ENCODE data around the gene GRID2. TPM values are rescaled to one million over a fixed set of nuclear protein-coding genes. Genes with fewer than 3 reads are reported as not detected.
"Not testable (repeated sequence)": the region's sequence is repeated elsewhere in the genome, so short reads cannot be mapped to it uniquely, and the experiment has no call there.

The GRID2 gene
- total RNA-seq, 1 donor from 2014 or later = not detected

DNA sequence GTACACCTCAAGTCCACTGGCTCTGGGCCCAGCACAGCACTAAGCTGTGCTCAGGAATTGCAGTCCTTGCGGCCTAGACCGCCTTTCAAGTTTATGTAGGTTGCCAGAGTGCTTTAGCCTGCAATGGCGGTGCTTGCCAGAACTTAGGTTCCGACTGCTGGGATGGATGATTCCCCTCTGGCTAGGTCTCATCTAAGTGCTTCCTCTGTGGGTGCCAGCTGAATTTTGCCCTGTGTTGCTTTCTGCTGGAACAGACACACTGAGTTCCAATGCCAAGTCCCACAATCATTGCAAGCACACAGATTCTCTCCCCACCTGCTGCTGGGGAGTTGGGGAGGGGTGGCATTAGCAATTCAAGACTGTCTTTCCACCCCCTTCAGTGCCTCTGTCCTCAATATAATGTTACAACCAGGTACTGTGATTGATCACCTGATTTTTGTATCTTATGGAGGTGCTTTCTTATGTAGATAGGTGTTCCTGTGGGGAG is 129.5 kb downstream of the GRID2 start:
- Histone ChIP-seq H3K4me1 (no peaks in the 10 kb centered on the region), H3K27me3 (no peaks in the 10 kb centered on the region), H3K9me3 (no peaks in the 10 kb centered on the region), H3K4me3 (no peak overlapping the region), H3K36me3 (no peaks in the 10 kb centered on the region), H3K27ac (no peak overlapping the region)
- no peak for TF ChIP-seq POLR2AphosphoS5 (IDR thresholded peaks at IDR 0.05; ENCODE audit: insufficient read depth in 1 of 2, low read depth in 1 of 2)
- TF ChIP-seq POLR2A (IDR thresholded peaks at IDR 0.05) = no peak
- TF ChIP-seq, protein P1, sequence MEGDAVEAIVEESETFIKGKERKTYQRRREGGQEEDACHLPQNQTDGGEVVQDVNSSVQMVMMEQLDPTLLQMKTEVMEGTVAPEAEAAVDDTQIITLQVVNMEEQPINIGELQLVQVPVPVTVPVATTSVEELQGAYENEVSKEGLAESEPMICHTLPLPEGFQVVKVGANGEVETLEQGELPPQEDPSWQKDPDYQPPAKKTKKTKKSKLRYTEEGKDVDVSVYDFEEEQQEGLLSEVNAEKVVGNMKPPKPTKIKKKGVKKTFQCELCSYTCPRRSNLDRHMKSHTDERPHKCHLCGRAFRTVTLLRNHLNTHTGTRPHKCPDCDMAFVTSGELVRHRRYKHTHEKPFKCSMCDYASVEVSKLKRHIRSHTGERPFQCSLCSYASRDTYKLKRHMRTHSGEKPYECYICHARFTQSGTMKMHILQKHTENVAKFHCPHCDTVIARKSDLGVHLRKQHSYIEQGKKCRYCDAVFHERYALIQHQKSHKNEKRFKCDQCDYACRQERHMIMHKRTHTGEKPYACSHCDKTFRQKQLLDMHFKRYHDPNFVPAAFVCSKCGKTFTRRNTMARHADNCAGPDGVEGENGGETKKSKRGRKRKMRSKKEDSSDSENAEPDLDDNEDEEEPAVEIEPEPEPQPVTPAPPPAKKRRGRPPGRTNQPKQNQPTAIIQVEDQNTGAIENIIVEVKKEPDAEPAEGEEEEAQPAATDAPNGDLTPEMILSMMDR (IDR thresholded peaks at IDR 0.05) = no peak
- DNase-seq (ENCODE audit: extremely low spot score in 2 of 2) = no peak
- intact Hi-C loops (cut with DNase I) = no loop called here

- H3K9me3 ChIP-seq; H3K27me3 ChIP-seq; DNase-seq (ENCODE audit: extremely low spot score in 2 of 2); H3K36me3 ChIP-seq; intact Hi-C loops (cut with DNase I); H3K4me3 ChIP-seq; H3K4me1 ChIP-seq; H3K27ac ChIP-seq: not testable (repeated sequence)
Measured at GRCh38 chr4:92438722-92439121, 135.0 kb downstream of the GRID2 start.

GRCh38 chr4:92442131-92442530 is 138.4 kb downstream of the GRID2 start:
- intact Hi-C loops (cut with DNase I); H3K36me3 ChIP-seq; H3K4me1 ChIP-seq; H3K27me3 ChIP-seq; H3K27ac ChIP-seq; DNase-seq (ENCODE audit: extremely low spot score in 2 of 2); H3K9me3 ChIP-seq; H3K4me3 ChIP-seq: not testable (repeated sequence)

DNA sequence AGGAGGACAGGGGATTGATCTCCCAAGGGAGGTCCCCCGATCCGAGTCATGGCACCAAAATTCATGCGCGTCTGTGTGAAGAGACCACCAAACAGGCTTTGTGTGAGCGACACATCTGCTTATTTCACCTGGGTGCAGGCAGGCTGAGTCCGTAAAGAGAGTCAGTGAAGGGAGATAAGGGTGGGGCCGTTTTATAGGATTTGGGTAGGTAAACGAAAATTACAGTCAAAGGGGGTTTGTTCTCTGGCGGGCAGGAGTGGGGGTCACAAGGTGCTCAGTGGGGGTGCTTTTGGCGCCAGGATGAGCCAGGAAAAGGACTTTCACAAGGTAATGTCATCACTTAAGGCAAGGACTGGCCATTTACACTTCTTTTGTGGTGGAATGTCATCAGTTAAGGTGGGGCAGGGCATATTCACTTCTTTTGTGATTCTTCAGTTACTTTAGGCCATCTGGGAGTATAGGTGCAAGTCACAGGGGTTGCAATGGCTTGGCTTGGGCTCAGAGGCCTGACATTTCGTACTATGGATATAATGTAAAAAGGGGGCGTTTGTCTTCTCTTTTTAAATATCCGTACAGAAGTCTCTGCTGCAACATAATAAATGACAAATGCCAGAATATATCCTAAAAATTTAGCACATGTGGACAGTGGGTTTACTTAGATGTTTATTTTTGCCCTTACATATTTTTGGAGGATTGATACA is 140.5 kb downstream of the GRID2 start:
- intact Hi-C loops (cut with DNase I); H3K4me1 ChIP-seq; DNase-seq (ENCODE audit: extremely low spot score in 2 of 2); H3K36me3 ChIP-seq; H3K4me3 ChIP-seq; H3K27me3 ChIP-seq; H3K9me3 ChIP-seq; H3K27ac ChIP-seq: not testable (repeated sequence)

GRCh38 chr4:92445127-92445526 is 141.4 kb downstream of the GRID2 start:
- Histone ChIP-seq H3K27me3 (no peaks in the 10 kb centered on the region), H3K9me3 (no peaks in the 10 kb centered on the region), H3K36me3 (no peaks in the 10 kb centered on the region), H3K4me3 (no peak overlapping the region), H3K4me1 (no peaks in the 10 kb centered on the region), H3K27ac (no peak overlapping the region)
- TF ChIP-seq POLR2AphosphoS5 (IDR thresholded peaks at IDR 0.05; ENCODE audit: insufficient read depth in 1 of 2, low read depth in 1 of 2) (no peak), POLR2A (IDR thresholded peaks at IDR 0.05) (no peak)
- TF ChIP-seq, protein P1 (IDR thresholded peaks at IDR 0.05) = no peak
- intact Hi-C loops (cut with DNase I) = no loop called here
- DNase-seq (ENCODE audit: extremely low spot score in 2 of 2) = no peak

GRCh38 chr4:92447255-92447905 is 143.6 kb downstream of the GRID2 start:
- no peak for DNase-seq (ENCODE audit: extremely low spot score in 2 of 2)
- intact Hi-C loops (cut with DNase I) = no loop called here

DNA sequence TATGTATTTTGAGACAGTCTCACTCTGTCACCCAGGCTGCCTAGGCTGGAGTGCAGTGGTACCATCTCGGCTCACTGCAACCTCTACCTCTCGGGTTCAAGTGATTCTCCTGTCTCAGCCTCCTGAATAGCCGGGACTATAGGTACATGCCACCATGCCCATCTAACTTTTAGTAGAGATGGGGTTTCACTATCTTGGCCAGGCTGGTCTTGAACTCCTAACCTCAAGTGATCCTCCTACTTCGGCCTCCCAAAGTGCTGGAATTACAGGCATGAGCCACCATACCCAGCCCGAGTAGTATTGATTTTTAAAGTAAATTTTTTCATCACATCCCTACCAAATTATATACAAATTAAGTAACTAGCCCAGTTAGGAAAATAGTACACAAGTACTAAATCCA is 144.4 kb downstream of the GRID2 start:
- H3K36me3 ChIP-seq; H3K27me3 ChIP-seq; H3K4me1 ChIP-seq; intact Hi-C loops (cut with DNase I); H3K4me3 ChIP-seq; H3K27ac ChIP-seq; H3K9me3 ChIP-seq; DNase-seq (ENCODE audit: extremely low spot score in 2 of 2): not testable (repeated sequence)

More at GRCh38 chr4:92447255-92447905, 143.6 kb downstream of the GRID2 start:
- H3K36me3 ChIP-seq = no peaks in the 10 kb centered on the region
- no peaks in the 10 kb centered on the region for H3K27me3 ChIP-seq
- no peak overlapping the region for H3K4me3 ChIP-seq
- no peak overlapping the region for H3K27ac ChIP-seq
- TF ChIP-seq, protein P1 (IDR thresholded peaks at IDR 0.05) = no peak
- TF ChIP-seq POLR2A (IDR thresholded peaks at IDR 0.05) (no peak), POLR2AphosphoS5 (IDR thresholded peaks at IDR 0.05; ENCODE audit: insufficient read depth in 1 of 2, low read depth in 1 of 2) (no peak)
- no peaks in the 10 kb centered on the region for H3K4me1 ChIP-seq
- H3K9me3 ChIP-seq = no peaks in the 10 kb centered on the region
